Karpas-422 (cell line): Measurements from ENCODE around the gene IFT57. TPM values are rescaled to one million over a fixed set of nuclear protein-coding genes. Genes with fewer than 3 reads are reported as not detected.

ENCODE experiments used
- DNase-seq: peaks from one replicate; pipeline ENCODE4 v3.0.0-alpha.2; 2015
- H2AFZ ChIP-seq: fragments of 200-600 bp; sonication (generic); 2 replicates; pipeline ENCODE4 v1.6.1; 2014; ENCODE audit warnings: antibody characterized with exemption, low read length, mixed read lengths
- H3K27ac ChIP-seq: fragments of 200-600 bp; sonication (generic); 2 replicates; pipeline ENCODE4 v1.5.1; 2014; ENCODE audit warnings: mild to moderate bottlenecking, low read length, moderate library complexity
- H3K27me3 ChIP-seq: fragments of 200-600 bp; sonication (generic); 2 replicates; pipeline ENCODE4 v1.6.1; 2014; ENCODE audit warnings: low read length, mixed read lengths
- H3K36me3 ChIP-seq: fragments of 200-600 bp; sonication (generic); 2 replicates; pipeline ENCODE4 v1.6.1; 2014; ENCODE audit warnings: low read length, mixed read lengths; ENCODE audit not compliant: insufficient read depth
- H3K4me1 ChIP-seq: fragments of 200-600 bp; sonication (generic); 2 replicates; pipeline ENCODE4 v1.6.1; 2014; ENCODE audit warnings: mild to moderate bottlenecking, low read length, mixed read lengths
- H3K4me2 ChIP-seq: fragments of 200-600 bp; sonication (generic); 2 replicates; pipeline ENCODE4 v1.6.1; 2014; ENCODE audit warnings: low read length, low read depth, mild to moderate bottlenecking; ENCODE audit not compliant: poor library complexity, severe bottlenecking
- H3K4me3 ChIP-seq: fragments of 200-600 bp; sonication (generic); 2 replicates; pipeline ENCODE4 v1.5.1; 2014; ENCODE audit warnings: mild to moderate bottlenecking, antibody characterized with exemption, low read length, mixed read lengths
- H3K79me2 ChIP-seq: fragments of 200-600 bp; sonication (generic); 2 replicates; pipeline ENCODE4 v1.6.1; 2014; ENCODE audit warnings: mild to moderate bottlenecking, low read length, mixed read lengths
- H3K9ac ChIP-seq: fragments of 200-600 bp; sonication (generic); 2 replicates; pipeline ENCODE4 v1.6.0; 2014; ENCODE audit warnings: low read length
- H3K9me2 ChIP-seq: fragments of 200-600 bp; sonication (generic), shearing (Covaris generic); replicated peaks from 2 replicates; pipeline ENCODE4 v1.6.0; 2014; ENCODE audit warnings: mild to moderate bottlenecking, low read length, moderate library complexity; ENCODE audit not compliant: insufficient read depth
- H3K9me3 ChIP-seq: fragments of 300-700, 200-600 bp; sonication (generic); 2 replicates; pipeline ENCODE4 v1.6.1; 2014; ENCODE audit warnings: low read length, mixed read lengths
- H4K20me1 ChIP-seq: fragments of 200-600 bp; sonication (generic); 2 replicates; pipeline ENCODE4 v1.6.1; 2014; ENCODE audit warnings: mild to moderate bottlenecking, antibody characterized with exemption, low read length, low read depth; ENCODE audit not compliant: insufficient read depth
- total RNA-seq: library from RNA; depleted of rRNA; stranded (reverse); fragments of >200 nt; shearing (Covaris generic); gene quantifications from 2 replicates; pipeline ENCODE4 v1.2.3, GENCODE V29; 2014; ENCODE audit warnings: low replicate concordance

Gene IFT57
- total RNA-seq, 1 experiment from 2014 or later, result 93.4 TPM

DNA sequence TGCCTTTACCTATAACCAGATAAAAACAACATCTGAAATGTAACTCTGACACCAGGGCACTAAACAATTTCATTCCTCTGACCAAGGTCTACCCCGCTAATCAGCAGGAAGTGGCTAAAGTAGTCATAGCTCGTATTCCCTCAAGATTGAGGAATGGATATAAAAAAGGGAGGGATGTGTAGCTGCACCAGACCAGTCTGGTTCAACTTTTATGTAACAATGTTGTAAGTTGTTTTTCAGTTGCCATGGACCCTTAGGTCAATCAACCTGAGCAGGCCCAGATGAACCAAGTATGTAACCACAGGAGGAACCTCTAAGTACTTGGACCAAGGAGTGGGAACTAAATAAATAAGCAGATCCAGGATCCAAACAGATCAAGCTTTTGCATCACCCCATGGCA is 28.4 kb upstream of the IFT57 start:
- Histone ChIP-seq H3K36me3 (no peaks in the 10 kb centered on the region), H3K27ac (no peak overlapping the region), H4K20me1 (no peaks in the 10 kb centered on the region), H2AFZ (no peak overlapping the region), H3K9ac (no peak overlapping the region), H3K27me3 (no peaks in the 10 kb centered on the region), H3K4me2 (no peak overlapping the region), H3K9me3 (no peaks in the 10 kb centered on the region), H3K79me2 (no peaks in the 10 kb centered on the region), H3K4me1 (no peaks in the 10 kb centered on the region), H3K9me2 (no peaks in the 10 kb centered on the region), H3K4me3 (no peak overlapping the region)
- no peak for DNase-seq

DNA sequence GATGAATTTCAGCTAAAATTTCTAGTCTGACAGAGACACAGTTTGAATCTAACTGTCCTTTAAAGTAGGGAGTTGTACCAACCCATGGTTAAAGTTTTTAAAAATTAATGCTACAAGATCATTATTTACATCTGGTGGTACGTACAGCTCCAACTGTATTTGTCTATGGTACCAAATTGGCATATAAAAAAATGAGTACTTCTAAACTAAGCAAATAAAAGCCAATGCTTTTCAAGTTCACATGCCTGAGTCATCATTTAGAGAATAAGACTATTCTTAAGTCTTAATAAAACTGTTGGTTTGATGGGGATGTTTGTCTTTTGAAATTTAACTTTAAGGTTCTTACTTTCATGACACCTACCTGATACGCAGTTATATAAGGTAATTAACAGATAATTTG is 21.0 kb upstream of the IFT57 start:
- DNase-seq, result no peak
- Histone ChIP-seq H3K36me3 (no peaks in the 10 kb centered on the region), H3K9me3 (no peaks in the 10 kb centered on the region), H3K27ac (no peak overlapping the region), H2AFZ (no peak overlapping the region), H3K79me2 (no peaks in the 10 kb centered on the region), H3K4me1 (no peaks in the 10 kb centered on the region), H3K9me2 (no peaks in the 10 kb centered on the region), H4K20me1 (no peaks in the 10 kb centered on the region), H3K4me2 (no peak overlapping the region), H3K4me3 (no peak overlapping the region), H3K9ac (no peak overlapping the region), H3K27me3 (no peaks in the 10 kb centered on the region)

DNA sequence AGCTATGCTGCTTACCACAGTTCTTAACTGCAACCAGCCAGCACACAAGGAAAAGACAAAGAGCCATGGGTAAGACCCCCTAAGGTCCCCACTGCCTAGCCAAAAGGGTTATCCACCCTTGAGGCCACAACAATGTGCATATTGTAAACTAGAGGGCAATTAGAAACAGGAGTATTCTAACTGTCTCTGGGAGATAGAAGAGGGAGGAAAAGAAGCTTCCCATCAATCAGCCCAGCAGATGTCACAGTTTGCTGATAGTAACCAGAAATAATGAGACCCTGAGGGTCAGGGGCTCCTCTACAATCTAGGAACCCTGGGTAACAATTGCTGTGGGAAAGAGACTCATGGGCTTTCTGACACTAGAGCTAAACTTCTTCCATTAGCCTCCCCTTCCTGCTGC is 20.6 kb upstream of the IFT57 start:
- H3K4me1 ChIP-seq, result no peaks in the 10 kb centered on the region
- H3K4me2 ChIP-seq, result no peak overlapping the region
- H3K9me2 ChIP-seq, result no peaks in the 10 kb centered on the region
- no peaks in the 10 kb centered on the region for H3K9me3 ChIP-seq
- H3K27me3 ChIP-seq, result no peaks in the 10 kb centered on the region
- no peaks in the 10 kb centered on the region for H3K79me2 ChIP-seq
- H3K36me3 ChIP-seq, result no peaks in the 10 kb centered on the region
- no peaks in the 10 kb centered on the region for H4K20me1 ChIP-seq
- no peak overlapping the region for H3K27ac ChIP-seq
- no peak overlapping the region for H3K9ac ChIP-seq
- no peak for DNase-seq
- H2AFZ ChIP-seq, result no peak overlapping the region
- no peak overlapping the region for H3K4me3 ChIP-seq

DNA sequence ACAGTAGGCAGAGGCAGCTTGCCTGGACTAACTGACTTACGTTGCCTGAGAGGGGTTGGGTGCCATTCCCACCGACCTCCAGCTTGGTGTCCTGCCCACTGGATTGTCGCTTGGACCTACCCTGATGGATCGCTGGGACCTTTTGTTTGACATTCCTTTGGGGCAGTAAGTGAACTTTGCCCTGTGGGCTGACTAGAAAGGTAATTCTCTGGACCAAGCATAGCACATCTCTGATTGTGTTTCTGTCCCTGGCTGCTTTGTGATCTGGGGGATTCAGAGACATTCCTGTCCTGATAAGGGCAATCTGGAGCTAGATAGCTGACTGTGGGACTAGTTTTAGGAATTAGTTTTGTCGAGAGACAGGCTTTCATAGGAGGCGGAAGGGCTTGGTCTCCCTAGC is 19.5 kb upstream of the IFT57 start:
- Histone ChIP-seq H2AFZ (no peak overlapping the region), H4K20me1 (no peaks in the 10 kb centered on the region), H3K79me2 (no peaks in the 10 kb centered on the region), H3K4me1 (no peaks in the 10 kb centered on the region), H3K27me3 (no peaks in the 10 kb centered on the region), H3K4me3 (no peak overlapping the region), H3K4me2 (no peak overlapping the region), H3K9me3 (no peaks in the 10 kb centered on the region), H3K36me3 (no peaks in the 10 kb centered on the region), H3K9ac (no peak overlapping the region), H3K27ac (no peak overlapping the region), H3K9me2 (no peaks in the 10 kb centered on the region)
- DNase-seq, result no peak

DNA sequence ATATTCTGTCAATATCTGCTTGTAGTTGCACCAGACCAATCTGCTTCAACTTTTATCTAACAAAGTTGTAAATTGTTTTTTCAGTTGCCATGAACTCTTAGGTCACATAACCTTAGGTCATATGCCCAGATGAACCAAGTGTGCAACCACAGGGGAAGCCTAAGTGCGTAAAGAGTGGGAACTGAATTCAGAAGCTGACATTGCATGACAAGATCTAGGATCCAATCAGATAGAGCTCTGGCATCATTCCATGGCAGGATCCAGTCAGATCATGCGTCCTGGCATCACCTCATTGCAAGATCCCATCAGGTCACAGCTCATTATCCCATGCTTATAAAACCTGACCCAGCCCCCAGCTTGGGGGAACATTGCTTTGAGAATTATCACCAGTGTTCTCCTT is 18.9 kb upstream of the IFT57 start:
- H2AFZ ChIP-seq, result no peak overlapping the region
- H3K27ac ChIP-seq, result no peak overlapping the region
- no peak overlapping the region for H3K4me3 ChIP-seq
- no peak overlapping the region for H3K4me2 ChIP-seq
- no peaks in the 10 kb centered on the region for H3K9me3 ChIP-seq
- H3K9ac ChIP-seq, result no peak overlapping the region
- no peaks in the 10 kb centered on the region for H4K20me1 ChIP-seq
- no peaks in the 10 kb centered on the region for H3K9me2 ChIP-seq
- H3K4me1 ChIP-seq, result no peaks in the 10 kb centered on the region
- DNase-seq, result no peak
- no peaks in the 10 kb centered on the region for H3K27me3 ChIP-seq
- H3K36me3 ChIP-seq, result no peaks in the 10 kb centered on the region
- H3K79me2 ChIP-seq, result no peaks in the 10 kb centered on the region

DNA sequence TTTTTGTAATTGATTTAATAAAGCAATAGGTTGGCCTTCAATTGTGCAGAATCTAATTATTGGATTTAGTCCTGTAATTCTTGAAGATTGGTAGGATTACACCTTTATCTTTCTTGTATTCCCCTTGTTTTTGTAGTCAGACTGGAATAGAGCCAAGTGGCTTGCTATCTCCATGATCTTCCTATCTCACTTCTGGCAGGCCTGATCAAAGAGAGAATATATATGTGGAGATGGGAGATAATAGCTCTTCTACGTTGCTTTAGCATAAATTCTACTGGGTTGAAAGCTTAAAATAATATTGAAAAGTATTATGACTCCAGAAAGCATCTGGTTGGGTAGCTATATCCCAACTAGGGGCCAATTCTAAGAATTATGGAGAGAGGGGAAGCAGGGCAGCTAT is 16.9 kb upstream of the IFT57 start:
- no peak overlapping the region for H3K4me2 ChIP-seq
- no peak overlapping the region for H3K4me3 ChIP-seq
- H3K9me2 ChIP-seq, result no peaks in the 10 kb centered on the region
- H3K36me3 ChIP-seq, result no peaks in the 10 kb centered on the region
- no peak for DNase-seq
- no peaks in the 10 kb centered on the region for H3K27me3 ChIP-seq
- H3K79me2 ChIP-seq, result no peaks in the 10 kb centered on the region
- H2AFZ ChIP-seq, result no peak overlapping the region
- no peak overlapping the region for H3K27ac ChIP-seq
- H4K20me1 ChIP-seq, result no peaks in the 10 kb centered on the region
- no peaks in the 10 kb centered on the region for H3K9me3 ChIP-seq
- H3K9ac ChIP-seq, result no peak overlapping the region
- no peaks in the 10 kb centered on the region for H3K4me1 ChIP-seq

DNA sequence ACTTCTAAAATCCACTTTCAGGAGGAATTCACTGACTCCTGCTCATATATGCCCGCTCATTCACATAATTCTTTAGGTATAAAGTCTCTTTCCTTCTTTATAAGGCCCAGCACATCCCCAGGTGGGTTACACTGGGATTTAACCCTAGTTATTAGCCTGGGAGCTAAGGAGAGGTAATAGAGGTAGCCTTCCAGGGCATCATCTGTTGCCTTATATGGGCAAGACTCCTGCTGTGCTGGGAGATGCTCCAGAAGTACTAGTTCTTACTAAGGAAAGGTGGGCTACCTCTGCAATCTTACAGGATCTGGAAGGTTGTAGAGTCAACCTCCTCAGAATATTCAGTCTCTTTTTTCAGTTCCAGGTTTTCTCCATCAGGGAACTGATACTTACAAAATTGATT is 13.1 kb upstream of the IFT57 start:
- no peak overlapping the region for H2AFZ ChIP-seq
- H3K4me2 ChIP-seq, result no peak overlapping the region
- no peaks in the 10 kb centered on the region for H3K9me3 ChIP-seq
- H3K79me2 ChIP-seq, result no peaks in the 10 kb centered on the region
- H3K27ac ChIP-seq, result no peak overlapping the region
- H3K9ac ChIP-seq, result no peak overlapping the region
- H4K20me1 ChIP-seq, result no peaks in the 10 kb centered on the region
- H3K27me3 ChIP-seq, result no peaks in the 10 kb centered on the region
- no peaks in the 10 kb centered on the region for H3K36me3 ChIP-seq
- no peak overlapping the region for H3K4me3 ChIP-seq
- DNase-seq, result no peak
- H3K4me1 ChIP-seq, result no peaks in the 10 kb centered on the region
- H3K9me2 ChIP-seq, result no peaks in the 10 kb centered on the region

DNA sequence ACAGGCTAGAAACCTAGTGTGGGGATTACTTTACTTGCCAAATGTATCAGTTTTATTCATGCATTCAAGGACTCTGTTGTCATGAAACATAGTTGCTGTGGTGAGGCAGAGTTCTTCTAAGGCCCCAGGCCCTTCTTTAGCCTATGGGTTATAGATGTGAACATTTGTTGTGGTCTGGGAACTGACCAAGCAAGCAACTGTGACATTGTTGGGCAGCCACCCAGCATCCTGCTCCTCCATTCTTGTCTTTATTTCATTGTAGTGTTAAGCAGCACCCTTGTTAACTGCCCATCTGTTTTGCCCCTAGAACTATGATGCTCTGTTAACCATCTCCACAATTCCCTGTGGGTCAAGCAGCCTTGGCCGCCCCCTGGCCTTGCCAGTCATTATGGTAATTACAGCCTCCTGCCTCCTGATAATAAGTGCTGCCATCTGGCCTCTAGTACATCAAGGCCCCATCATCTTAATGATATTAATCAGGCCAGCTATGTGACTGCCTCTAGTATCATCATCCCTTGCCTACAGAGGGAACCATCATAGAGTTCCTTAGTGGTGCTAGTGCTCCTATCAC is 12.2 kb upstream of the IFT57 start:
- Histone ChIP-seq H3K27me3 (no peaks in the 10 kb centered on the region), H3K4me2 (no peak overlapping the region), H3K4me1 (no peaks in the 10 kb centered on the region), H3K4me3 (no peak overlapping the region), H3K9ac (no peak overlapping the region), H3K79me2 (no peaks in the 10 kb centered on the region), H3K27ac (no peak overlapping the region), H2AFZ (no peak overlapping the region), H3K9me3 (no peaks in the 10 kb centered on the region), H4K20me1 (no peaks in the 10 kb centered on the region), H3K9me2 (no peaks in the 10 kb centered on the region), H3K36me3 (no peaks in the 10 kb centered on the region)
- no peak for DNase-seq

DNA sequence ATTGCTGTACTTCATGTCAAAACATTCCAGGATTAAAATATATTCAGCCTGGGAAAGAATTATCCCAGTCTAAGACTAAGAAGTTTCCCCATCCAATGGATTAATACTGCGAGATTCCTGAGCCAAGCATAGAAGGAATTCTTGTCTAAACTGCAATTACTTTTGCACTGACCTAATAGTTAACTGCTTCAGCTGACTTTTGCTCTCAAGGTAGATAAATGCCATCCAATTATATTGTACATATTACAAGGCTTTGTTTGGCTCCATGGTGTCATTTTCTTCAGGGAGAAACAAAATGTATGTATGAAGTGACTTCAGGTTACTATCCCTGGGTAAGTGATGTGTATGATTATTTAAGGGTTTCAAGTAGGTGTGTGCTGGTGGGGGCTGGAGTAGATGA is 6.1 kb upstream of the IFT57 start:
- DNase-seq, result no peak
- Histone ChIP-seq H3K4me2 (no peak overlapping the region), H3K79me2 (no peaks in the 10 kb centered on the region), H3K36me3 (no peaks in the 10 kb centered on the region), H3K9ac (no peak overlapping the region), H4K20me1 (no peaks in the 10 kb centered on the region), H3K27ac (no peak overlapping the region), H3K9me2 (no peaks in the 10 kb centered on the region), H3K4me1 (peaks cover 15% of the 10 kb centered on the region), H3K9me3 (no peaks in the 10 kb centered on the region), H3K27me3 (no peaks in the 10 kb centered on the region), H3K4me3 (no peak overlapping the region), H2AFZ (no peak overlapping the region)
